ENCODE measurements around the gene KCNH2.

KCNH2 gene

DNA sequence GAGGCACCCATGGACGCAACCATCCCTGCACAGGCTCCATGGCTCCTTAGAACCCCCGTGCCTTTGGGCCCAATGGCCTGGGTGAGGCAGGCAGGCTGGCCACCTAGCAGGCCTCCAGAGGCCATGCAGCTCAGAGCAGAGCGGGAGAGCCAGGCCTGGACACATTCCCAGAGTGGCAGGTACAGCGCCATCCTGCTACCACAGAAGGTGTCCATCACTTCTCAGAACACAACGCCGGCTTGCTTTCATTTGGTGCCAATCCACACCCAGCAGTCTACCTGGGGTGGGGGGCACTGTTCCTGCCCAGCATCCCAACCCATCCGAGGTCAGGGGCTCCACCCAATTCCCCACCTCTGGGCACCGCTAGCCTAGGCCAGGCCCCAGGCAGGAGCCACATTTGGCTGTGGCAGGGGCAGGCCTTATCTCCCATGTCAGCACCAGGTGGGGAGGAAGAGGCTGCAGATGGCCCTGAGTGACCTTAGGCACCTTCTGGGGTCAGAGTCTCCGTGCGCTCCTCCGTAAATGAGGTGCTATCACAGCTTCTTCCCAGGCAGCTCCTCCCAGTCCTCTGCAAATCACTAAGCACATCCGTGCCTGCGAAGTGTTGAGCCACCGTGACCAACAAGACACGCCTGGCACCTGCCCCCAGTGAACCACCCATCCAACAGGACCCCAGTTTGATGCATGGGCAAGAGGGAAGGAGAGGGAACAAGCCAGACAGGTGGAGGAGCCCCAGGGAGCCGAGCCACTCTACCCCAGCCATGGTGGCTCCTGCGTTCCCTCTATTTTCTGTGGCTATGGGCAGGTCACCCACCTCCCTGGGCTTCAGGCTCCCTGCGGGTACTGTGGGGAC, 14.2 kb downstream of the KCNH2 start:
- no peak for DNase-seq (ENCODE audit: low read depth, low spot score)
- no peak overlapping the region for H3K27ac ChIP-seq

DNA sequence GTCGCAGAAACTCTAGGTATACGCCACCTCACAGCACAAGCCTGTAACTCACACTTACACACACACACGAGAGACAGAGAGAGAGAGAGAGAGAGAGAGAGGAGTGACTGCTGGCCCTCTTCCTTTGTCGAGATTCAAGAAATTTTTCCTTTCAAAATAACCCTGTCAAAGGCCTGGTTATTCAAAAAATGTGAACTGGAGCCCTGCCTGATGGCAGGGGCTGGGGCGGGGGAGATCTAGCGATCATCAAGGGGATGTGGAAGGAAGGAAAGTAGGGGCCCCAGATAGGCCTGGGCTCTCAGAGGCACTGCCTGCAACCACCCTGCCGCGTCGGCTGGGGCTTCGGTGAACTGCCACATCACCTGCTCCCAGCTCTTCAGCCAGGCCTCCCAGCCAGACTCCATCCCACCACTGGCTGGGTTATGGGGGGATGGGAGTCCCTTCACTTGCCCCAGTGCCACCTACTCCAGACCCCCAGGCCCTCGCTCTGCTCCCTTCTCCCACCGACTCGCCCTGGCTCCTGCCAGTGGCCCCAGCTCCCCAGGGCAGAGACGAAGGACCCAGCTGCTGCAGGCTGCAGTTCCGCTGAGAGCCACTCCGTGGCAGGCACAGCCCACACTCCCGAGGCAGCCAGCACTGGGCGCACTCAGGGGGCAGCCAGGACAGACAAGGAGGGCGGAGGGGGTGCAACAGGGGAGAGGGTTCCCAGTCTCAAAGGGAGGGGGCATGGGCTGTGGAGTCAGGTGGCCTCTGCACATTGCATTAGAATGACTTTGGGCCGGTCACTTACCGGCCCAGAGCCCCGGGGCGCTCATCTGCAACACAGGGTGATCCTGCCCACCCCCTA, 15.3 kb downstream of the KCNH2 start:
- DNase-seq (ENCODE audit: low read depth, low spot score) = no peak
- H3K27ac ChIP-seq = no peak overlapping the region

DNA sequence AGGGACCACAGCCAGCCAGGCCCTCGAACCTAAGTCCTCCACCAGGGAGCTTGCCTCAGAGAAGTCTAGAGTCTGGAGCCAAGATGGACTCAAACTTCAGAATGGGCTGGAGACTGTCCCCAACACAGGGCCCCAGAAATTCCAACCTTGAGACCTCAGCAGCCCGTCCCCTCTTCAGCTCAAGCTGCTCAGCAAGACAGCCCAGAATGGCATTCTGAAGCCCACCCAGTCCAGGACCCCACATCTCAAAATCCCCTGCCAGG, 15.9 kb downstream of the KCNH2 start:
- DNase-seq (ENCODE audit: low read depth, low spot score) = no peak
- H3K27ac ChIP-seq = no peak overlapping the region

- no peak for DNase-seq (ENCODE audit: low read depth, low spot score)
- H3K27ac ChIP-seq = no peak overlapping the region
Observed at GRCh38 chr7:150961510-150962289, 16.4 kb downstream of the KCNH2 start.

DNA sequence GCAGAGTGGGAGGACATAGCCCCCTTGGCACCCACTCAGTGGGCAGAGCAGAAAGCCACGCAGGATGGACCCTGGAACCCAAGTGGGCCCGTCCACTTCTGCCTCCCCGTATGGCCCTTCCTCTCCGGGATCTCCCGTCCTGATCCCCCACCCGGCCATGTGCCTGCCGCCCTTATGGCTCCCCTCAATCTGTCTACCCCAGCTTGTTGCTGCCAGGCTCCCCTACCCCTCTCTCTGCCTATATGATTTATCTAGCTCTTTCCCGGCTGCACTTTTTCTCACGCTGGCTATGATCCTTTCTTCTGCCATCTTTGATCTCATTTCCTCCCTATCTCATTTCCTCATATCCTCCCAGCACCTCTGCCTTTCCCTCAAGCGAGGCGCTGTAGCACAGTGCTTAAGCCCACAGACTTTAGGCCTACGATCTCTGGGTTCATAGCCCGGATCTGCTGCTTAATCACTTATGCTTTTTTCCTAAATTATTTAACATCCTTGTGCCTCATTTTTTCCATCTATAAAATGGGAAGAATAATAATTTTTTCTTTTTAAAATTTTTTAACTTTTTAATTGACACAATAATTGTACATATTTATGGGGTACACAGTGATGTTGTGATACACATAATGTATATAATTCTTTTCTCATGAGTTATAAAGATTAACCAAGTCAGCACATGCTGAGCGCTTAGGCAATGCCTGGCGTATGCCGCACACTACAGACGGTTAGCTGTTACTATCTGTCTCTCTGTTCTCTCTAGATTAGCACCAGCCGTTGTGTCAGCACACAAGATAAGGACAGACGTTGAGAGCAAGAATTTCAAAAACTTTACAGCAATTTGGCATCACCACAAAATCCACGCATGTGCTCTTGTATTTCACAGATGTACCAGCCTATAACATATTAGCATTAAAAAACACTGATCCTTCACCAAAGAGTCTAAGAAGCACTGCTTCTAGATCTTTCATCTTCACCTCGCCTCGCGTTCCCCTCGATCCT, 18.1 kb downstream of the KCNH2 start:
- H3K27ac ChIP-seq = no peak overlapping the region
- no peak for DNase-seq (ENCODE audit: low read depth, low spot score)

DNA sequence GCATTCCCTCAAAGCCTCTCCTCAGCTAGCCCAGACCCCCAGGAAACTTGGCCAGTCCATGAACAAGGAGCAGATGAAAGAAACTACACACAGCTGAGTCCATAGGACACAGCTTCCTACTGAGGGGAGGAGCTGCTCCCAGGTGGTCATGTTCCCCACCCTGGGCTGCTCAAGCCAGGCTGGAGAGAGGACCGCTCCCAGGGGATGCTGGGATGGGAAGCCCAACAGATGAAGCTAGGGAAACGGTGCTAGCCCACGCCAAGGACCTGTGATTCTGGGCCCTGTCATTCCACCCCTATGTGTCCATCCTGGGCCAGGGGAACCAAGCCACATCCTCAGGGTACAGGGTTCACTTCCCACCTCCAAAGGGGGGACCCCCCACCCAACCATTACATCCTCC, 19.0 kb downstream of the KCNH2 start:
- DNase-seq (ENCODE audit: low read depth, low spot score) = no peak
- H3K27ac ChIP-seq = no peak overlapping the region

DNA sequence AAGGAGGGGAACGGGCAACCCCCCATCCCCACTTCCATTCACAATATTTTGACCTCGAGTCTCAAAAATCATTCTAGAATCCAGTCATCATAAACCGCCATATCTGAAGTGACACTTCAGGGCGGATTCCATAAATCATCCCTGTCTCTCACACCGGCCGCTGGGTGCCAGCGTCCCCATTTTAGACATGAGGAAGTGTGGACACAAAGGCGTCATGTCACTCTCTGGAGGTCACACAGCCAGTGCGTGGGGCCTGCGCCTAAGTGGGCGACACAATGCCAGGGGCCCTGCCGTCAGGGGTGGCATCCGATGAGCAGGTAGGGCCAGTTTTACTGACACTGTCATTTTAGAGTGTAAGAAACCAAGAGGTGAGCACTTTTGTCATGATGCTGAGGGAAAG, 19.5 kb downstream of the KCNH2 start:
- H3K27ac ChIP-seq = no peak overlapping the region
- no peak for DNase-seq (ENCODE audit: low read depth, low spot score)

DNA sequence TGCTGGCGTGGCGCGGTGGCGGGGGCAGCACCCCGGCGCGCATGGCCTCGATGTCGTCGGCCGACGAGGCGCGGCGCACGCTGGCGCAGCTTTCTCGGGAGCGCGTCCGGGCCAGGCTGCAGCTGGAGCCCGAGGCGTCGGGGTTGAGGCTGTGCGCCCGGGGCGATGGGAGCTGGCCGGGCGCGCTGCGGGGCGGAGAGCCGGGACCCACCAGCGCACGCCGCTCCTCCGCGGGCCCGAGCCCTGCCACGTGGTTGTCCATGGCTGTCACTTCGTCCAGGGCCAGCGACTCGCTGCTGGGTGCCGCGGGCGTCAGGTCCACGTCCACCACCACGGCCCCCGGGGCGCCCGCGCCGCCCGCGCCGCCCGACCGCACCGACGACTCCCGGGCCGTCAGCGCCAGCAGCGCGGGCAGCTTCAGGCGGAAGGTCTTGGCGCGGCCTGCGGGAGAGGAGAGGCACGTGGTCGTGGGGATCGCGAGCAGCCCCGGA, 20.0 kb downstream of the KCNH2 start:
- H3K27ac ChIP-seq = no peak overlapping the region
- no peak for DNase-seq (ENCODE audit: low read depth, low spot score)

DNA sequence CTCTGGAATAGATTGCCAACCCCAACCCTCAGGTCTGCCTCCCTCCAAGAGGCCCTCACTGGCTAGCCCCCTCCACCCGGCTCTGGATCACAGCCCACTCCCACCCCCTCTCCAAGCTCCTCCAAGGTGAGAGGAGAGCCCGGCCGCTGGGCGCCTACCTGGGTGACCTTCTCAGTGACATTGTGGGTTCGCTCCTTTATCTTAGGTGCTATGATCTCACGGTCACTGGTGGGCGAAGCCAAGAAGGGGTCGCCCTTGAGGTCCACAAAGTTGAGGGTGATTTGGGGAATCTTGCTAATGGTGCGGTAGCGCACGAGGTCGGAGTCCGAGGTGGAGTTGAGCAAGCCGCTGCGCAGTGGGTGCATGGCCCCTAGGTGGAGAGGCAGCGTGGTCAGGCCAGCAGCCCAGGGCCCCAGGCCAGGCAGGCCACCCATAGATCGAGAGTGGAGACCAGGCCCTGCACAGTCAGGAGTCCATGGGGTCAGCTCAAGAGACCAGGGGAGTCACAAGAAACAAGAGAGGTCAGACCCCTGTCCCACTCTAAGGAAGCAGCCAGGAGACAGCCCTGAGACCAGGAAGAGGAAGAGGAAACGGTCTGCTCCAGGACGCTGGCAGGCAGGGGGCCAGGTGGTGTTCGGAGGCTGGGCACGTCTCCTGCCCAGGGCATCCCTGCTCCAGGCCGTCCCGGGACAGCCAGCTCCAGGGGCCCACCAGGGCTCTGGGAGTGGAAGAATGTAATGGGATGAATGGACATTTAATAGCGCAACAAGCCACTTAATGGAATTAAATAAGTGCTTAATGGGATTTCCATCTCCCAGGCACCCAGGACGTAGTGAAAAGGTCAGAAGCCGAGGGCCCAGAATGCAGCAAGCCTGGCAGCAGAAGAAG, 20.7 kb downstream of the KCNH2 start:
- no peak overlapping the region for H3K27ac ChIP-seq
- DNase-seq (ENCODE audit: low read depth, low spot score) = no peak

- no peak for DNase-seq (ENCODE audit: low read depth, low spot score)
- H3K27ac ChIP-seq = no peak overlapping the region
Observed at GRCh38 chr7:150956395-150957132, 21.6 kb downstream of the KCNH2 start.

DNA sequence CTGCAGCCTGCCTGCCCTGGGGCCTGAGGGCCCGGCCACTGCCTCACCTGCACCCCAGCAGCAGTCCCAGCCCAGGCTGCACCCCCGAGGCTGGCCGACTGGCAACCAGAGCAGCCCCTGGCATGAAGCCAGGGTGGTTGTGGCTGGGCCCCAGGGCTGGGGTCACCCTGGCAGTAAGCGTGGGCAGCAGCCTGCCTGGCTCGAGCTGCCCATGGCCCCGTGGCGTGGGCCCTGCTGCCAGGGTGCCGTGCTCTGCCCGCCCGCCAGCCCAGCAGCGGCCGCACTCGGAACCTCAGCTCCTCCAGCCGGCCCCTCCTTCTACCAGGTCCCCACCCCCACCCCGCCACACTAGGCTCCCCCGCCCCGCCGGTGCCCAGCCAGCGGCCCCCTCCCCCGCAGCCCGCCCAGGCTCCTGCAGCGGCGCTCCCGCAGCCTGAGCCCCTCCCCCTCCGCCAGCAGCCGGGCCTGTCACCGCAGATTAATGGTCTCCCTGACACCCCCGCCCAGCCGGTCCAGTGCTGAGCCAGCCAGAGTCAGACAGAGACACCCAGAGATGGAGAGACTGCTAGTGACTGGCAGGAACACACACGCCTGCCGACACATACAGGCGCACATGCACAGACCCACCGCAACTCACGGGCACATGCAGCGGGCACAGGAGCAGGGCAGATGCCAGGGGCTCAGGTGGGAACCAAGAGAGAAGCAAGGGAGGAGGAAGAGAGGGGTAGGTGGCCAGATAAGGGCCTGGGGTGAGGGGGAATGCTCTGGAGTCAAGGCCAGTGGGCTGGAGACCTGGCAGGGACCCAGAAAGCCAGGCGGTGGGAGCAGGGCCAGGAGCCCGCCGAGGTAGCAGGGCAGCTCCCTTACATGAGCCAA, 22.4 kb downstream of the KCNH2 start:
- no peak for DNase-seq (ENCODE audit: low read depth, low spot score)
- no peak overlapping the region for H3K27ac ChIP-seq

GRCh38 chr7:150954986-150955518, 23.1 kb downstream of the KCNH2 start:
- DNase-seq (ENCODE audit: low read depth, low spot score) = no peak
- no peak overlapping the region for H3K27ac ChIP-seq

DNA sequence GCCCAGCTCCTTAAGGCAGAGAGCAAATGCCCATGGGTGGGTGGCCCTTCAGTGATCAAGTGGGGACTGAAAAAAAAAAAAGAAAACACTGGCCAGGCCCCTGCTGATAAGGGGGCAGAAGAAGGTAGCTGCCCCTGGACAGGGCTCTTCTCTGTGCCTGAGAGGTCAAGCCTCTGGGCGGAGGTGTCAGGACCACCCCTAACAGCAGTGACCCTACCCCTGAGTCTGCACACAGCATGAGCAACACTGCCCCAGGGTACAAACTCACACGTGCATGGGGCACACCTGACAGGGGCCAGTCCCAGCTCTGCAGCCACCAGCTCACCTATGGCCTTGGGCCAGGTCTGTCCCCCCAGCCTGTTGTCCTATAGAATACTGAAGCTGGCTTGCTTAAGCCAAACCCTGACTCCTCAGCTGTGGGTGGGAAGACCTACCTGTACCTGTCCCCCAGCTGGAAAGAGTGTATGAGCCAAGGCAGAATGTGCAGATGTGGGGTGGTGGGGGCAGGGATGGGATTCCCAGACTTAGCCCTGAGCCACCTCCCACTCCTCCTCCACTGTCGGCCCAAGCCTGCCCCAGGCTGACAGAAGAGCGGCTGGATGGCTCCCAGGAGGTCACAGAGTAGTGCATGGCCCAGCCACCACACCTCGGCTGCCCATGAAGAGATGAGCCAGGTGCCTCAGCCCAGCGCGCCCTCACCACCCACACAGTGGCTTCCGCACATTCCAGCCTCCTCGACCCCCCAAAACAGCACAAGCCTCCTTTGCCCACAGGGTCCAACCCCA, 23.7 kb downstream of the KCNH2 start:
- H3K27ac ChIP-seq = no peak overlapping the region
- no peak for DNase-seq (ENCODE audit: low read depth, low spot score)

DNA sequence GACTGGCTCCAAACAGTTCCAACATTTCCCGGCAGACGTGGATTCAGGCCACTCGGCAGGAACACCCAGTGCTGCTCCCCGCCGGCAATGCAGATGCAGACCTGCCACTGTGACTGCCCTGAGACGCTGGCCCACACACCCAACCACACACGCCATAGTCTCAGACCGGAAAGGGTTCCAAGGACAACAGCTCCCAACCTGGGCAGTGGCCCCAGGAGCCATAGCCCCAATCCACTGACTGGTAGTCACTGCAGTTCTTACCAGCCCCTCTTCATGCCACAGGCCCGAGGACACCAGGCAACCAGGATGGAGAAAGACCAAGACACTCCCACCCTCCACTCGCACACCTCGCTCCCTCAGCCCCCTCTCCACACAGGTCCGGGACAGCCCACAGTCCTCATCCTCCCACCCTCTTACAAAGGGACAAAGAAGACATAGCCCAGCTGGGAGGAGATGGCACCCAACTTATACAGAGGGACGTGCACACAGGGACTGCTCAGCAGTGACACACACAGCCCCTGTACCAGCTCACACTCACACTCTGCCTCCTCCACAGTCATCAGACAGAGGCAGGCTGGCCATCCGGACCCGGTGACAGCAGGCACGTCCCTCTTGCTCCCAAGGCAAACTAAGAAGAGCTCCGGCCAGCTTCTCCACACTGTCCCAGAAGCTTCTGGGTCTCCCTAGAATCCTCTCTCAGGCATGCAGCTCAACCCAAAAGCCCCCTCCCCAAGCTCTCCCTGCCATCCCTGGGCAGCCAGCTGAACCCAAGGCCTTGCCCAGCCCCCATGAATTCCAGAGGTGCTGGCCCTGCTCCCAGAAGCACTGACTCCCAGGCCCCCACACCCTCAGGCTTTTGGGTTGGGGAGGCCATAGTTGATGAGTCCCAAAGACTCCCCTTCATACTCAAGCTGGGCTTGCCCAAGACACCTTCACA, 24.8 kb downstream of the KCNH2 start:
- H3K27ac ChIP-seq = no peak overlapping the region
- no peak for DNase-seq (ENCODE audit: low read depth, low spot score)
